Effector CD4-positive, alpha-beta T cell (primary cell): ENCODE measurements around the gene PDZRN3.

Source experiments
- DNase-seq: peaks from one replicate; pipeline ENCODE4 v3.0.0-alpha.2; 2020

PDZRN3 gene

GRCh38 chr3:73411545-73411944 is 213.2 kb downstream of the PDZRN3 start:
- no peak for DNase-seq

GRCh38 chr3:73409138-73409763 is 215.5 kb downstream of the PDZRN3 start:
- DNase-seq = no peak

- DNase-seq = no peak
These were observed 216.1 kb downstream of the PDZRN3 start for GRCh38 chr3:73408634-73409033.

GRCh38 chr3:73407577-73407976 is 217.2 kb downstream of the PDZRN3 start:
- no peak for DNase-seq

- no peak for DNase-seq
These were observed 218.9 kb downstream of the PDZRN3 start for GRCh38 chr3:73405853-73406252.

- DNase-seq = no peak
These were observed 219.7 kb downstream of the PDZRN3 start for GRCh38 chr3:73405000-73405399.

- no peak for DNase-seq
These were observed 220.3 kb downstream of the PDZRN3 start for GRCh38 chr3:73404435-73404834.

GRCh38 chr3:73403444-73403843 is 221.3 kb downstream of the PDZRN3 start:
- no peak for DNase-seq

- DNase-seq = no peak
These were observed 223.0 kb downstream of the PDZRN3 start for GRCh38 chr3:73401616-73402279.

GRCh38 chr3:73401059-73401458 is 223.7 kb downstream of the PDZRN3 start:
- DNase-seq = no peak

- DNase-seq = no peak
These were observed 225.0 kb downstream of the PDZRN3 start for GRCh38 chr3:73399666-73400253.

- DNase-seq = no peak
These were observed 225.6 kb downstream of the PDZRN3 start for GRCh38 chr3:73399106-73399505.

GRCh38 chr3:73398084-73398483 is 226.7 kb downstream of the PDZRN3 start:
- no peak for DNase-seq

GRCh38 chr3:73394240-73394639 is 230.5 kb downstream of the PDZRN3 start:
- DNase-seq = no peak

GRCh38 chr3:73393005-73393404 is 231.7 kb downstream of the PDZRN3 start:
- no peak for DNase-seq

GRCh38 chr3:73391984-73392383 is 232.8 kb downstream of the PDZRN3 start:
- no peak for DNase-seq

GRCh38 chr3:73389928-73390327 is 234.8 kb downstream of the PDZRN3 start:
- DNase-seq = no peak

GRCh38 chr3:73389117-73389813 is 235.5 kb downstream of the PDZRN3 start:
- no peak for DNase-seq

- DNase-seq = no peak
These were observed 239.2 kb downstream of the PDZRN3 start for GRCh38 chr3:73385568-73385967.

GRCh38 chr3:73384091-73384906 is 240.4 kb downstream of the PDZRN3 start:
- no peak for DNase-seq

- no peak for DNase-seq
These were observed 241.2 kb downstream of the PDZRN3 start for GRCh38 chr3:73383470-73384049.

GRCh38 chr3:73381551-73381950 is 243.2 kb downstream of the PDZRN3 start:
- no peak for DNase-seq
